ENCODE measurements around the gene TNFRSF8.
A peak's percentile ranks its signal among the peaks of the same experiment; 100 is the strongest.
"Not testable (repeated sequence)": the region's sequence is repeated elsewhere in the genome, so short reads cannot be mapped to it uniquely, and the experiment has no call there.

TNFRSF8 gene

DNA sequence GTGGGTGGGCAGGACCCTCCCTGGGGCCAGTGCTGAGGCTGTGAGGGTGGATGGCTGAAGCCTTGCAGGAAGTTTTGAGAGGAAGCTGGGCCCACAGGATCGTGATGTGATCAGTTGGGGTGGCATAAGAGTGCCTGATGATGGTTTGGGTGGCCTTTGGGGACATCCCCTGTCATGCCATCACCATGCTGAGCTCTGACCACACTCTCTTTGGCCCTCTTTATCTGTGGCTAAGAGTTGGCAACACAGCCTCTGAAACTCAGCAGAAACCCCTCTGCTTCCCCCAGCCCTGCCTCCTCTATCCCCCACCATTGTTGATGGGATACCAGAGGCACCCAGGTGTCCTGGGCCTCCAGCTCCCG lies 24.0 kb upstream of the TNFRSF8 start:
- no peak for DNase-seq

- not testable (repeated sequence) for DNase-seq
These were observed 23.2 kb upstream of the TNFRSF8 start for GRCh38 chr1:12039824-12040456.

GRCh38 chr1:12040457-12041051 lies 22.5 kb upstream of the TNFRSF8 start:
- DNase-seq: peak; percentile 70

DNA sequence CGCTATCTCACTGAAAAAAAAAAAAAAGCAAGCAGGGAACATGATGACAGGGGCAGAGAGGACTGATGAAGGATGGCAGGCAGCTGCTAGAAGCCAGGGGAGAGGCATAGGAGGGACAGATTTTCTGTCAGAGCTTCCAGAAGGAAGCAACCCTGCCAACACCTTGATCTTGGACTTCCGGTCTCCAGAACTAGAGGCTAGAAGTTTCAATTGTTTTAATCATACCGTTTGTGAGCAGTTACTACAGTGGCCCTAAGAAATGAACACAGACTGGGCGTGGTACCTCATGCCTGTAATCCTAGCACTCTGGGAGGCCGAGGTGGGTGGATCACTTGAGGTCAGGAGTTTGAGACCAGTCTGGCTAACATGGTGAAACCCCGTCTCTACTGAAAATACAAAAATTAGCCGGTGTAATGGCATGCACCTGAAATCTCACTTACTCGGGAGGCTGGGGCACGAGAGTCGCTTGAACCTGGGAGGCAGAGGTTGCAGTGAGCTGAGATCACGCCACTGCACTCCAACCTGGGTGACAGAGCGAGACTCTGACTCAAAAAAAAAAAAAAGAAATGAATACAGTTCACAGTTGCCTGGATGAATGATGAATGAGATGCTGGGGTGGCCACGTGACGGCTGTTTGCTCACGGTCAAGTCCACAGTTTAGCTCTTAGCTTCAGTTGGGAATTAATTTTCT lies 18.8 kb upstream of the TNFRSF8 start:
- DNase-seq: peak; percentile 59

DNA sequence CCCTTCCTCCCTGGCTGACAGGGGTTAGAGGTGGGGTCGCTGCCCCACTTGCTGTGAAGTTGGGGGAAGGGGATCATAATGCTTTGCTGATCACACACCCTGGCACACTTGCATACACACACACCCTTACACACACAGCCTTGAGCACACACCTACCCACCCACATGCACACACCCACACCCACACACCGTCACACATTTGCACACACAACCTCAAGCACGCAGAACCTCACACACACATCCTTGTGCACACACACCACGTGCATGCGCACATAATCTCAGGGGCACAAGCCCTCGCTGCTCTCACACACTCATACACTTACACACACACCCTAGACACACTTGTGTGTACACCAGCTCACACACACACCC lies 16.4 kb upstream of the TNFRSF8 start:
- no peak for DNase-seq

DNA sequence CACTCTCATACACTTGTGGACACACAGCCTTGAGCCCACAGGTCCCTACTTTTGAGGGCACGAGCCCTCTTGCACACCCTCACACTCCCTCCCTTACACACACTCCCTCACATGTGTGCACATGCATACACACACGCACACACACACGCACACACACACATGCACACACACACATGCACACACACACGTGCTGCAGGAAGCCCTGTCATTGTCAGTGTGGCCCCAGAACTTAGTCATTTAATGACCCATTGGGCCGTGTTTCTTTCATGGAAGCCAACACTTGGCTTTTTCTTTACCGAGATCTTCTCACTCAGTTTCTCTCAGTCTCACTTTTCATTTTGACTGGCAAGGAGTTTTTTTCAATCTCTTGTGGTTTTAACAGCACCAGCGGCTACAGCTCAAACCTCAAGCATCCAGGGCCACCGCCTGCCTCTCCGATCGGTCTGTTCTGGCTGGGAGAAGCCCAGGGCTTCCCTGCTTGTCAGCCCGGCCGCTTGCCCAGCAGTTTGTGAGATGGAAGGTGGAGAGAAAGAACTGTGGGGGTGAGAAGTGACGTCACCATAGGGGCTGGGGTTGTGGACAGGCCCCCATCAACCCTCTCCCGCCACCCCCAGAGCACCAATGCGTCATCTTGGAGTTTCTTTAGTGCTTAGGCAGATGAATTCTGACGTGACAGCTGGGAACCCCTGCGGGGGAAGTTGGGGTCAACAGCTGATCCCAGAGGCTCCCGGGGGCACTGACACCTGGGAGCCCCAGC lies 15.8 kb upstream of the TNFRSF8 start:
- DNase-seq: no peak

DNA sequence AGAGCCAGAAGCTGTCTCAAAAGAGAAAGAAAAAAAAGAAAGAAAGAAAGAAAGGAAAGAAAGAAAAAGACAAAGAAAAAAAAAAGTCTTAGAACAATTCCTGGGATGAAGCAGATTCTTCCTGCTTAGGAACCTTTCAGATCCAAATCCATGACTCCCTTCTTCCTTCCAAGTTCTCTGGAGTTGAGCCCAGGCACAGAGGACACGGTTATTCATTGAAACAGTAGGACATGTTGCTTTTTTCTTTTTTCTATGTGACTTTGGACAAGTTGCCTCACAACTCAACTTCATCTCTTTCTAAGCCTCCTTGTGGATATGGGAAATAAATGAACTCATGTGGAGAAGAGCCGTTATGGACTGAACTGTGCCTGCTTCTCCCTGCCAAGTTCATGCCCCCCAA lies 14.7 kb upstream of the TNFRSF8 start:
- DNase-seq: no peak

DNA sequence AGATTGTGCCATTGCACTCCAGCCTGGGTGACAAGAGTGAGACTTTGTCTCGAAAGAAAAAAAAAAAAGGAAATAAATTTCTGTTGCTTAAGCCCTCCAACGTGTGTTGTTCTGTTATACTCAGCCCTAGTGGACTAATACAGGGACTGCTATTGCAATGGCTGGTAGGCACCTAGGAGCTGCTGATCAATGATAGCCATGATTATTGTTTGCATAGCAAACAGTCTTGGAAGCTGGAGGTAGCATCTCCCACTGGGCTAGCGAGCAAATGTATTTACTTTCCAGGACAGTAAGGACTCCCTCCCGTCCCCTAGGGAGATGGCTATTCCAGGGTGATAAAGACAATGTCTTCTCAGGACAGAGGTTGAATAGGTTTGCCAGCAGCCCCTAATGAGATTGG lies 13.5 kb upstream of the TNFRSF8 start:
- DNase-seq: peak; percentile 50

DNA sequence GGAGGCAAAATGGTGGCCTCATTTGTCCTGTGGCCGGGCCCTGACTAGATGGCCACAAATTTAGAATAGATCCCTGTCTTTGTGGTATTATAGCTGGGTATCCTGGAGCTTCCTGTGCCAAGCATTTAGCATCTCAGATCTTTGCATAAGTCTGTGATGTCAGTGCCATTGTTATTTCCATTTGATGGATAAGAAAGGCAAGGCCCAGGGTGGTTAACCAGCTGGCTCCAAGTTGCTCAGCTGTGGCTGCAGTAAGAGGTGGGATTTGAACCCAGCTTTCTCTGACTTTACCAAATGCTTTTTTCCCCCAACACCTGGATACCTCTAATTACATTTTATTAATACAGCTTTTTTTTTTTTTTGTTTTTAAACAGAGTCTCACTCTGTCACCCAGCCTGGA lies 11.7 kb upstream of the TNFRSF8 start:
- DNase-seq: no peak

DNA sequence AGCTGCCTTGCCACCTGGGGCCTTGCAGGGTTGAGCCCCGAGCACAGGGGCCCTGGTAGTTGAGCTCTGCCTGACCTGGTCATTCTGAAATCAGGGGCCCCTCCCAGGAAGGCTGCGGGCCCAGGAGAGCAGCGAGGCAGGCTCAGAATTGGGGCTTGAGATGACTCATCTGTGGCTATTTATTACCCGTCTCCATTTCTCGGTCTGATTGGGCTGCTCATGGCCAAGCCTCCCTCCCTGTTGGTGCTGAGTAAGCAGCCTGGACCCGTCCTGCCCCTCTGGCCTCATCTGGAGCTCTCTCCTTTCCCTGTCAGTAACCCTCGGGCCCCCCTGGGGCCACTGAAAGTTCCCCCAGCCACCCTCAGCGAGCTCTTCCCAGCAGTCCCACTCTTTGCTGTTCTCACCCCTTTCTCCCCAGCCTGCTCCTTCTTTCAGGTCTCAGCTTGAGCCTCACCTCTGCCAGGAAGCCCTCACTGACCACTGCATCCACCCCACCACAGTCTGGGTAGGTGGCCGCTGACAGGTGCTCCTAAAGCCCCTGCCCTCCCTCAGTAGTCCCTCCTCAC lies 11.0 kb upstream of the TNFRSF8 start:
- peak; percentile 68 for DNase-seq

- no peak for DNase-seq
These were observed 10.0 kb upstream of the TNFRSF8 start for GRCh38 chr1:12052997-12053686.

DNA sequence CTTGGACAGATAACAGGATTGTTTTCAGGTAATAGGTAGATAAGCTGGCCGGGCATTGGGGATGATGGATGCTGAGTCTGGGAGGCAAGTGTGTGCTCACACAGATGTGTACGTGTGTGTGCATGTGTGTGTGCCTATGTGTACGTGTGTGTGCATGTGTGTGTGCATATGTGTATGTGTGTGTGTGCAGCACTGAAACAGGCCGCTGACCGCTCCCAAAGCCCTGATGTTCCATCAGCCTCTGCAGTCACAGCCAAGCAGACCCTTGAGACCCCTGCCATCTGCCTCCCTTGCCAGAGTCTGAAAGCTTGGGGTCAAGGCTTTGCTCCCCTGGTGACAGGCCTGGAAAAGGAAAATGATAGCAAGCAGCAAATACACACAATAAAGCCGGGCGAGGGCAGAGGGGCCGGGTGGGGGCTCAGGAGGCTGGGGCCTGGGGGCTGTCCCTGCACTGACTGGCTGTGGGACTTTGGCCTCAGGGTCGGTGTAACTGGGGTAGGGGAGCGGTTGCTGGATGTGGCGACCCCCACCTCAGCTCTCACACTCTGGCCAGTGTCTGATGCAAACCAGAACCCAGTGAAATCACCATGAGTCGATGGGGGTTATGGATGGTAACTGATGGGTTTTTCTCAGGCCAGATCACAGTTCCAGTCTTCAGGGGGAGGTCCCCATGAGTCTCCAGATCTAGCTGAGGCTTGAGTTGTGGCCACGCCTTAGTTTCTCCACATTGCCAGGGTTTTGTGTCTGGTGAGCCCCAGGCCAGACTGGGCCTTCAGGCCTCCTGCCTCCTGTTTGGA lies 9.2 kb upstream of the TNFRSF8 start:
- DNase-seq: no peak

GRCh38 chr1:12055259-12055658 lies 7.8 kb upstream of the TNFRSF8 start:
- no peak for DNase-seq

DNA sequence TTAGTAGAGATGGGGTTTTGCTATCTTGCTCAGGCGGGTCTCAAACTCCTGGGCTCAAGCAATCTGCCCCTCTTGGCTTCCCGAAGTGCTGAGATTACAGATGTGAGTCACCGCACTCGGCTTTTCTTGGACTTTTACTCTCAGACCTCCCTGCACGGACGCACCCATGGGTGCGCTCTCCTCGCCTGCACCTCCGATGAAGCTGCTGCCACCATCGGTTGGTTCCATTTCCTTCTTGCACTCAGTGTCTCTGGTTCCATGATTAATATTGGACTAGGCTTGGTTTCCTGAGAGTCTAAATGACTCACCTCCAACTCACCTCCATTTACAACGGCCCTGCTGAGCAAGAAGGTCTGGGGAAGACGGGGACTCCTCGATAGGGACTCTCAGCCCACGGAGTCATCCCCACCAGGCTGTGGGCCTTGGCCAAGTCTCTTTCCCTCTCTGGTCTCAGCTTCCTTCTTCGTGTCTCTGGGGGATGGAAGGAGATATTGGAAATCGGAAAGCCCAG lies 6.7 kb upstream of the TNFRSF8 start:
- no peak for DNase-seq

- DNase-seq: no peak
These were observed 5.7 kb upstream of the TNFRSF8 start for GRCh38 chr1:12057382-12057781.

GRCh38 chr1:12057940-12058687 lies 5.0 kb upstream of the TNFRSF8 start:
- DNase-seq: no peak

DNA sequence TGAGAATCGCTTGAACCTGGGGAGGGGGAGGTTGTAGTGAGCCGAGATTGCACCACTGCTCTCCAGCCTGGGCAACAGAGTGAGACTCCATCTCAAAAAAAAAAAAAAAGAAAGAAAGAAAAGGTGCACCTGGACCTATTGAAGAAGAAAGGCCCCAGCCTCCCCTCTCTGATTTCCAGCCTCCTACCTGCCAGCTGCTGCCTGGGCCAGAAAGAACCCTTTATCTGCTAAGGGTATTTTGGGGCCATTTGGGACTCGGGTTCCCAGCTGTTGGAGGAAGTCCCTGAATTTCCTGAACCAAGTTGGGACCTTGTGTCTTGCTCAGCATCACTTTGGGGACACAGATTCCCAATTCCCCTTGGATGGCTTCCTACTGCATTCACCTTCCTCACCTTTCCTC lies 3.9 kb upstream of the TNFRSF8 start:
- no peak for DNase-seq

GRCh38 chr1:12059722-12060464 lies 3.2 kb upstream of the TNFRSF8 start:
- DNase-seq: no peak

DNA sequence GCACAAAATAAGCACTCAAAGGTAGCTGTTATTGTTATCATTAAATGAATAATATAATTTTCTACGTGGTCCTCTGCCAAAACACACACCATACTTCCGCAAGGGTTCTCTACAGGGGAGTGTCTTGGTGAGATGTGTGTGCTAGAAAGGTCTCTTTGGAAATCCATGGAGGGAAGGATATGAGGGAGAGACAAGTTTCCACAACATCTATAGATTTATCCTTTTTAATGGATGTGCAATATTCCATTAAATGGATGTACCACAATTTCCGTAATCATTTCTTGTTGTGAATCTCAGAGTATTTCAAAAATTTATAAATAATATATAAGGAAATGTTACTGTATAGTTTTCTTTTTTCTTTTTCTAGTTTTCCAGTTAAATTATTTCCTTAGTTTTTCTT lies 2.6 kb upstream of the TNFRSF8 start:
- no peak for DNase-seq
